HepG2 (cell line): ENCODE data around the gene RITA1. TPM values are rescaled to one million over a fixed set of nuclear protein-coding genes. Genes with fewer than 3 reads are reported as not detected.

Experiments
- ATAC-seq: fragments of 200-7000 bp; cut with Tn5 transposase; 3 replicates; pipeline ENCODE4 v1.9.1; 2020; ENCODE audit warnings: mild to moderate bottlenecking, moderate library complexity
- BruUV-seq: library from RNA; stranded (reverse); fragments of 400-500 nt; replicated peaks from 2 replicates; lab custom pipeline; 2021; lab: Mats Ljungman, UMichigan
- CTCF ChIA-PET: fragments of 300-600 bp; formaldehyde crosslinking; extraction: SDS; loops from one replicate; lab custom pipeline; 2021; ENCODE audit warnings: low total read pairs, inconsistent platforms, low intra/inter-chr PET ratio; lab: Yijun Ruan, JAX
- POLR2A ChIA-PET: fragments of 350-600 bp; sonication (Branson Sonifier 250); formaldehyde crosslinking; loops from one replicate; lab custom pipeline; 2020; ENCODE audit warnings: antibody characterized with exemption, inconsistent platforms; lab: Yijun Ruan, JAX
- DNase-seq: peaks from one replicate; pipeline ENCODE4 v3.0.0-alpha.2; 2015; ENCODE audit warnings: low spot score
- FAIRE-seq: peaks from 3 replicates; lab custom pipeline; 2011; peaks lifted over from hg19 to GRCh38; lab: Jason Lieb, UNC
- H2AFZ ChIP-seq: one replicate; pipeline ENCODE4 v1.6.1; 2011; ENCODE audit warnings: low read length, inconsistent platforms
- H3K27ac ChIP-seq: fragments of 300-600 bp; 3 replicates; pipeline ENCODE4 v1.8.0; 2011; ENCODE audit warnings: mixed run types, mild to moderate bottlenecking, mixed read lengths, low read length, inconsistent platforms; ENCODE audit not compliant: insufficient read depth; ENCODE audit errors: extremely low read length
- H3K27me3 ChIP-seq, 2 experiments: fragments of 200-600 bp in 1 of 2; 2 replicates in 1 of 2; 3 replicates in 1 of 2; pipeline versions ENCODE4 v1.6.0 to v1.8.0; 2011; ENCODE audit warnings: low read length in 2 of 2, mild to moderate bottlenecking in 2 of 2, moderate library complexity in 2 of 2, inconsistent platforms in 1 of 2; ENCODE audit not compliant: insufficient read depth in 2 of 2, control insufficient read depth in 1 of 2
- H3K36me3 ChIP-seq, 2 experiments: fragments of 200-600 bp in 1 of 2; replicated peaks in 1 of 2; 2 replicates in 1 of 2; 3 replicates in 1 of 2; pipeline versions ENCODE4 v1.5.1 to v1.8.0; 2011; ENCODE audit warnings: low read length in 2 of 2, inconsistent platforms in 1 of 2; ENCODE audit not compliant: insufficient read depth in 2 of 2, control insufficient read depth in 1 of 2
- H3K4me1 ChIP-seq: 2 replicates; pipeline ENCODE4 v1.5.1; 2012; ENCODE audit warnings: low read length, inconsistent platforms; ENCODE audit not compliant: insufficient read depth
- H3K4me2 ChIP-seq: 2 replicates; pipeline ENCODE4 v1.6.0; 2011; ENCODE audit warnings: low read depth, low read length, inconsistent platforms
- H3K4me3 ChIP-seq, 3 experiments: fragments of 200-600 bp in 1 of 3; sonication (generic), shearing (Covaris generic) in 1 of 3; replicated peaks in 1 of 3; 2 replicates each; pipeline ENCODE4 v1.5.1; 2011 to 2016; ENCODE audit warnings: low read length in 3 of 3, inconsistent platforms in 2 of 3, low read depth in 2 of 3, mild to moderate bottlenecking in 2 of 3, control low read depth in 1 of 3, mixed read lengths in 1 of 3; ENCODE audit not compliant: insufficient read depth in 1 of 3
- H3K79me2 ChIP-seq: one replicate; pipeline ENCODE4 v1.6.1; 2011; ENCODE audit warnings: low read length, inconsistent platforms; ENCODE audit not compliant: insufficient read depth
- H3K9ac ChIP-seq: 2 replicates; pipeline ENCODE4 v1.6.0; 2011; ENCODE audit warnings: mild to moderate bottlenecking, low read depth, low read length, inconsistent platforms; ENCODE audit not compliant: insufficient read depth
- H3K9me3 ChIP-seq: 2 replicates; pipeline ENCODE4 v1.5.1; 2012; ENCODE audit warnings: mild to moderate bottlenecking, low read length
- H4K20me1 ChIP-seq: 2 replicates; pipeline ENCODE4 v1.6.0; 2011; ENCODE audit warnings: inconsistent platforms, mild to moderate bottlenecking, low read length, moderate library complexity; ENCODE audit not compliant: insufficient read depth
- CC2D1A ChIP-seq: sonication (generic); formaldehyde crosslinking; IDR thresholded peaks from 2 replicates; pipeline ENCODE4 v1.8.1; 2023; ENCODE audit warnings: mild to moderate bottlenecking, missing genetic modification reagents
- FIP1L1 ChIP-seq: fragments of 200-400 bp; formaldehyde crosslinking; IDR thresholded peaks from 2 replicates; pipeline ENCODE4 v1.6.1; 2018; ENCODE audit warnings: low read depth, mild to moderate bottlenecking, low read length, moderate library complexity, borderline replicate concordance; ENCODE audit not compliant: insufficient read depth
- FOXJ3 ChIP-seq: sonication (generic); formaldehyde crosslinking; IDR thresholded peaks from 2 replicates; pipeline ENCODE4 v1.4.0; 2020; ENCODE audit warnings: missing genetic modification reagents, mild to moderate bottlenecking, borderline replicate concordance
- HNRNPL ChIP-seq: fragments of 200-400 bp; formaldehyde crosslinking; IDR thresholded peaks from 2 replicates; pipeline ENCODE4 v1.6.1; 2017; ENCODE audit warnings: mild to moderate bottlenecking, low read depth, low read length
- IKZF4 ChIP-seq: sonication (generic); formaldehyde crosslinking; IDR thresholded peaks from 2 replicates; pipeline ENCODE4 v1.5.1; 2020; ENCODE audit warnings: borderline replicate concordance, mild to moderate bottlenecking, low read depth, missing genetic modification reagents; ENCODE audit errors: not compliant biosample characterization
- SP1 ChIP-seq, 2 experiments: fragments of 450-650 bp in 1 of 2; sonication (generic) in 1 of 2; formaldehyde crosslinking in 1 of 2; IDR thresholded peaks; 2 replicates each; pipeline versions ENCODE4 v1.4.0 to v1.6.1; 2016 to 2020; ENCODE audit warnings: missing genetic modification reagents in 1 of 2
- ZC3H13 ChIP-seq: sonication (generic); formaldehyde crosslinking; IDR thresholded peaks from 2 replicates; pipeline ENCODE4 v1.8.1; 2023; ENCODE audit warnings: mild to moderate bottlenecking, missing genetic modification reagents, moderate library complexity
- ZNF101 ChIP-seq: sonication (generic); formaldehyde crosslinking; IDR thresholded peaks from 2 replicates; pipeline ENCODE4 v1.4.0; 2020; ENCODE audit warnings: mild to moderate bottlenecking, low read depth, missing genetic modification reagents, borderline replicate concordance
- ZNF24 ChIP-seq: fragments of 450-650 bp; IDR thresholded peaks from 2 replicates; pipeline ENCODE4 v1.6.1; 2017; ENCODE audit warnings: antibody characterized with exemption, mild to moderate bottlenecking
- ZNF350 ChIP-seq: sonication (generic); formaldehyde crosslinking; IDR thresholded peaks from 2 replicates; pipeline ENCODE4 v1.4.0; 2020; ENCODE audit warnings: mild to moderate bottlenecking, low read depth, missing genetic modification reagents, borderline replicate concordance
- ZNF713 ChIP-seq: sonication (generic); formaldehyde crosslinking; IDR thresholded peaks from 2 replicates; pipeline ENCODE4 v1.4.0; 2020; ENCODE audit warnings: mild to moderate bottlenecking, missing genetic modification reagents
- ZNF772 ChIP-seq: sonication (generic); formaldehyde crosslinking; IDR thresholded peaks from 2 replicates; pipeline ENCODE4 v1.5.0; 2020; ENCODE audit warnings: mild to moderate bottlenecking, missing genetic modification reagents
- ZSCAN9 ChIP-seq: IDR thresholded peaks from 2 replicates; pipeline ENCODE4 v1.6.1; 2016; ENCODE audit warnings: borderline replicate concordance
- WGBS: methylation state at CpG from one replicate; pipeline ENCODE4 v1.1.6; 2017; ENCODE audit warnings: low lambda C conversion rate; 5-methylcytosine and 5-hydroxymethylcytosine counted together
- in situ Hi-C: cut with HindIII; loops from 2 replicates; pipeline ENCODE4 v1.10.0; 2017; ENCODE audit warnings: low pct_unique_long_range_greater_than_20kb; ENCODE audit not compliant: extremely low pct_ligation_motif_present
- intact Hi-C: fragments of 100-400 bp; cut with micrococcal nuclease; formaldehyde crosslinking; loops from one replicate; pipeline ENCODE4 v1.10.0; 2022; ENCODE audit not compliant: unreplicated experiment
- polyA plus RNA-seq, 8 experiments: library from polyadenylated mRNA; depleted of rRNA in 3 of 8; stranded (reverse) in 7 of 8; unstranded in 1 of 8; fragments of >200 nt; fragmentation: Illumina TruSeq in 4 of 8; extraction: Trizol in 4 of 8; gene quantifications; 2 replicates each; pipeline versions ENCODE4 v1.2.1 to v1.2.3, GENCODE V29; 2011 to 2016; ENCODE audit warnings: low read depth in 4 of 8, missing spikeins in 1 of 8, mixed read lengths in 1 of 8; ENCODE audit not compliant: insufficient read depth in 1 of 8
- total RNA-seq, 5 experiments: library from RNA; depleted of rRNA; stranded (reverse); fragments of >200 nt; fragmentation: Illumina TruSeq; extraction: Trizol; gene quantifications; 2 replicates each; pipeline ENCODE4 v1.2.3, GENCODE V29; 2016; ENCODE audit warnings: low read depth in 1 of 5
- TF ChIP-seq, protein P1 (sequence below): sonication (generic); formaldehyde crosslinking; conservative IDR thresholded peaks from 2 replicates; pipeline ENCODE4 v1.8.0; 2022; ENCODE audit warnings: mild to moderate bottlenecking, moderate library complexity, missing genetic modification reagents
- TF ChIP-seq, protein P2 (sequence below): sonication (generic); formaldehyde crosslinking; IDR thresholded peaks from 2 replicates; pipeline ENCODE4 v1.5.0; 2020; ENCODE audit warnings: missing genetic modification reagents
- TF ChIP-seq, protein P3 (sequence below): IDR thresholded peaks from 2 replicates; pipeline ENCODE4 v1.6.1; 2018; ENCODE audit warnings: missing genetic modification reagents
- TF ChIP-seq, protein P4 (sequence below): IDR thresholded peaks from 2 replicates; pipeline ENCODE4 v1.6.1; 2016; ENCODE audit warnings: low read depth

Gene RITA1
- total and polyA plus RNA-seq, 2 of the 13 experiments (the other 11 are each of a cell fraction or from before 2014, with no cell fraction given): 12.4 to 28.9 TPM

DNA sequence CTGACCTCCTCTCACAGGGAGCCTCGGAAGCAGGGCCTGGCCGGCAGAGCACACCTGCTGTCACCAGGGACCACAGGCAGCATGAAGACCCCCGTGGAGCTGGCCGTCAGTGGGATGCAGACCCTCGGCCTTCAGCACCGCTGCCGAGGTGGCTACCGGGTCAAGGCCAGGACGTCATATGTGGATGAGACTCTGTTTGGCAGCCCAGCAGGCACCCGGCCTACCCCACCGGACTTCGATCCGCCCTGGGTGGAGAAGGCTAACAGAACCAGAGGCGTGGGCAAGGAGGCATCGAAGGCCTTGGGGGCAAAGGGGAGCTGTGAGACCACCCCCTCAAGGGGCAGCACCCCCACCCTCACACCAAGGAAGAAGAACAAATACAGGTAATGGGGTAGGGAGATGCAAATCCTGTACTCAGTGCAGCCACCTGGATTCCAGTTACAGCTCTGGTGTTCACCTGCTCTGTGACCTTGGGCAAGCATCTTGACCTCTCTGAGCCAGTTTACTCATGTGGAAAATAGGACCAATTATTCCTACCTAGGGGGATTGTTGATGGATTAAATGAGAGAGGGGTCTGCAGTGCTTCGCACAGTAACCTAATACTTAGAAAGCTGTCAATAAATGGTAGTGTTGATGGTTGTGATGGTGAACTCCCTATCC, 1.3 kb downstream of the RITA1 start (continued):
- TF ChIP-seq, protein P1, sequence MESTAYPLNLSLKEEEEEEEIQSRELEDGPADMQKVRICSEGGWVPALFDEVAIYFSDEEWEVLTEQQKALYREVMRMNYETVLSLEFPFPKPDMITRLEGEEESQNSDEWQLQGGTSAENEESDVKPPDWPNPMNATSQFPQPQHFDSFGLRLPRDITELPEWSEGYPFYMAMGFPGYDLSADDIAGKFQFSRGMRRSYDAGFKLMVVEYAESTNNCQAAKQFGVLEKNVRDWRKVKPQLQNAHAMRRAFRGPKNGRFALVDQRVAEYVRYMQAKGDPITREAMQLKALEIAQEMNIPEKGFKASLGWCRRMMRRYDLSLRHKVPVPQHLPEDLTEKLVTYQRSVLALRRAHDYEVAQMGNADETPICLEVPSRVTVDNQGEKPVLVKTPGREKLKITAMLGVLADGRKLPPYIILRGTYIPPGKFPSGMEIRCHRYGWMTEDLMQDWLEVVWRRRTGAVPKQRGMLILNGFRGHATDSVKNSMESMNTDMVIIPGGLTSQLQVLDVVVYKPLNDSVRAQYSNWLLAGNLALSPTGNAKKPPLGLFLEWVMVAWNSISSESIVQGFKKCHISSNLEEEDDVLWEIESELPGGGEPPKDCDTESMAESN (CRISPR knock-in tag): 0 out of 2 replicates have a peak, but pooled peaks have one; percentile 28
- TF ChIP-seq, protein P2, sequence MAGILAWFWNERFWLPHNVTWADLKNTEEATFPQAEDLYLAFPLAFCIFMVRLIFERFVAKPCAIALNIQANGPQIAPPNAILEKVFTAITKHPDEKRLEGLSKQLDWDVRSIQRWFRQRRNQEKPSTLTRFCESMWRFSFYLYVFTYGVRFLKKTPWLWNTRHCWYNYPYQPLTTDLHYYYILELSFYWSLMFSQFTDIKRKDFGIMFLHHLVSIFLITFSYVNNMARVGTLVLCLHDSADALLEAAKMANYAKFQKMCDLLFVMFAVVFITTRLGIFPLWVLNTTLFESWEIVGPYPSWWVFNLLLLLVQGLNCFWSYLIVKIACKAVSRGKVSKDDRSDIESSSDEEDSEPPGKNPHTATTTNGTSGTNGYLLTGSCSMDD (CRISPR knock-in tag): no peak

DNA sequence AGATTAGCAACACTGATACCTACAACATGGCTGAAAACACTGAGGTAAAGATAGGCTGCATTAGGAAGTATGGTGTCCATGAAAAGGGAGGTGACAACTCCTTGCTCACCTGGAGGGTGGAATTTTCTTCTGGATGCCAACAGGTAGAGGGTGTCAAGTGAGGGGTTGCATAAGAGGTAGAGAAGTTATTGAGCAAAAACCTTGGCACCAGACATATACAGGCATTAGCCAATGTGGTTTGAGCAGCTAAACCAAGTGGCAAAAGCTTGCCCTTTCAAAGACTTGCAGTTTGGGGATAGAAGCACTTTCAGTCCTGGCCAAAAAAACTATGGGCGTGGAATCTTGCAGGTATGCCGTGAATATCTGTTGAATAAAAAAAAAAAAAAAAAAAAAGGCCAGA, 3.8 kb downstream of the RITA1 start:
- ATAC-seq (no peak), DNase-seq (no peak), FAIRE-seq (no peak)
- Histone ChIP-seq H3K36me3 (peaks cover 11 to 18% of the 10 kb centered on the region in 2 experiments; a peak in 4 of 5 replicates), H3K27ac (no peak overlapping the region), H3K4me3 (no peak overlapping the region), H3K9ac (no peak overlapping the region), H3K9me3 (no peaks in the 10 kb centered on the region), H3K4me1 (peaks cover 28% of the 10 kb centered on the region), H3K4me2 (no peak overlapping the region), H3K79me2 (peaks cover 26% of the 10 kb centered on the region), H2AFZ (no peak overlapping the region), H4K20me1 (no peaks in the 10 kb centered on the region), H3K27me3 (no peaks in the 10 kb centered on the region)
- WGBS: 98% methylated on average over 2 of the region's 2 CpGs
- BruUV-seq: no TSS peak
- in situ Hi-C loops (no loop called here), intact Hi-C loops (no loop called here)
- CTCF ChIA-PET: no interaction called here
- POLR2A ChIA-PET: interaction anchor here (0.7 kb wide), 1 partner anchor 15 kb away, joined by 3 read pairs; no protein-coding TSS in a partner anchor
- TF ChIP-seq CC2D1A (no peak), IKZF4 (no peak), ZNF101 (CRISPR knock-in tag) (no peak), FOXJ3 (CRISPR knock-in tag) (no peak), FIP1L1 (no peak), HNRNPL (no peak), ZNF772 (CRISPR knock-in tag) (no peak), SP1 (IDR thresholded peaks at IDR 0.05) (no peak), SP1 (CRISPR knock-in tag; IDR thresholded peaks at IDR 0.05) (no peak), ZNF24 (no peak), ZNF350 (CRISPR knock-in tag) (no peak), ZC3H13 (CRISPR knock-in tag) (no peak), ZNF713 (CRISPR knock-in tag) (no peak), ZSCAN9 (no peak)
- TF ChIP-seq, protein P3, sequence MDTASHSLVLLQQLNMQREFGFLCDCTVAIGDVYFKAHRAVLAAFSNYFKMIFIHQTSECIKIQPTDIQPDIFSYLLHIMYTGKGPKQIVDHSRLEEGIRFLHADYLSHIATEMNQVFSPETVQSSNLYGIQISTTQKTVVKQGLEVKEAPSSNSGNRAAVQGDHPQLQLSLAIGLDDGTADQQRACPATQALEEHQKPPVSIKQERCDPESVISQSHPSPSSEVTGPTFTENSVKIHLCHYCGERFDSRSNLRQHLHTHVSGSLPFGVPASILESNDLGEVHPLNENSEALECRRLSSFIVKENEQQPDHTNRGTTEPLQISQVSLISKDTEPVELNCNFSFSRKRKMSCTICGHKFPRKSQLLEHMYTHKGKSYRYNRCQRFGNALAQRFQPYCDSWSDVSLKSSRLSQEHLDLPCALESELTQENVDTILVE (CRISPR knock-in tag): no peak
- TF ChIP-seq, protein P4, sequence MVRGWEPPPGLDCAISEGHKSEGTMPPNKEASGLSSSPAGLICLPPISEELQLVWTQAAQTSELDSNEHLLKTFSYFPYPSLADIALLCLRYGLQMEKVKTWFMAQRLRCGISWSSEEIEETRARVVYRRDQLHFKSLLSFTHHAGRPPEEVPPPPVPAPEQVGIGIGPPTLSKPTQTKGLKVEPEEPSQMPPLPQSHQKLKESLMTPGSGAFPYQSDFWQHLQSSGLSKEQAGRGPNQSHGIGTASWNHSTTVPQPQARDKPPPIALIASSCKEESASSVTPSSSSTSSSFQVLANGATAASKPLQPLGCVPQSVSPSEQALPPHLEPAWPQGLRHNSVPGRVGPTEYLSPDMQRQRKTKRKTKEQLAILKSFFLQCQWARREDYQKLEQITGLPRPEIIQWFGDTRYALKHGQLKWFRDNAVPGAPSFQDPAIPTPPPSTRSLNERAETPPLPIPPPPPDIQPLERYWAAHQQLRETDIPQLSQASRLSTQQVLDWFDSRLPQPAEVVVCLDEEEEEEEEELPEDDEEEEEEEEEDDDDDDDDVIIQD (CRISPR knock-in tag): no peak
